ENCODE measurements around the gene SLC26A4. TPM values are rescaled to one million over a fixed set of nuclear protein-coding genes. Genes with fewer than 3 reads are reported as not detected.

The SLC26A4 gene
- total RNA-seq, 1 experiment from 2014 or later: 0.33 TPM

DNA sequence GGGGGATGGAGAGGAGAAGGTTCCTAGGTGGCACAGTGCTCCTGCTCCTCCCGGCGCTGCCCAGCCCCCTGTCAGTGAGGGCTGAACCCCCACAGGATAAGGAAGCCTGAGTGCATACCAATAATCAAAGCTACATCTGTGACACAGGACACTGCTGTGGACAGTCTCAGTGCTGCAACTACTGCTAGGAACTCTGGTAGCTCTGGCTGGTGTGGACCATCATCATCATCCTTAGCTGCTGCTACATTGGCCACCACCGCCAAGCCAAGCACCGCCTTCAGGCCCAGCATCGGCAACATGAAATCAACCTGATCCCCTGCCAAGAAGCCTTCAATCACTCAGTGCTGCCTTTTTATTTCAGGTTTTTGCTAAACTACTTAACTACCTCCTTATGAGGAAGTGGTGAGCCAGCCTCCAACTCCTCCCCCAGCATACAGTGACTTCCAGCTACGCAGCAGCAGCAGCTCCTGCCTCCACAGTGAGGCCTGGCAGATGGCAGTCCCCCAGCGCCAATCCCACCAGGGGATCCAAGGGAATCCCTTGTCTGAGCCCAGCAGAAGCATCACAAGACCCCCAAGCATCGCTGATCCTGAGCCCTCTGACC lies 32.1 kb upstream of the SLC26A4 start:
- H3K56ac ChIP-seq (ENCODE audit: insufficient read length, low read depth, low read length): no peak overlapping the region
- H4K8ac ChIP-seq (replicated peaks; ENCODE audit: insufficient read length, low read depth, low read length): no peak overlapping the region
- no CpG with 5 or more reads among the region's 8 CpGs for WGBS (ENCODE audit: extremely low coverage, insufficient read length, low lambda C conversion rate)
- H3K23me2 ChIP-seq (ENCODE audit: insufficient read length, low read depth, low read length, poor library complexity, severe bottlenecking): no peaks in the 10 kb centered on the region
- Mint-ChIP-seq H3K36me3 (ENCODE audit: insufficient read depth in 1 of 3, low read depth in 3 of 3) (no peaks in the 10 kb centered on the region; a peak in 1 of 7 replicates), H3K27me3 (ENCODE audit: low read depth) (no peaks in the 10 kb centered on the region; the same call in none of the 2 replicates), H3K4me1 (peaks cover 19% of the 10 kb centered on the region in 2 experiments), H3K9me3 (peaks cover 0 to 4% of the 10 kb centered on the region in 2 experiments; a peak in 1 of 5 replicates), H3K27ac (no peak overlapping the region), H3K4me3 (no peak overlapping the region)
- no peak for DNase-seq
- no peak overlapping the region for H4K5ac ChIP-seq (ENCODE audit: insufficient read length, low read depth, low read length)
- no peaks in the 10 kb centered on the region for H4K20me1 ChIP-seq (ENCODE audit: control insufficient read depth, insufficient read depth, insufficient read length)
- H2BK5ac ChIP-seq (ENCODE audit: insufficient read length, low read length): no peak overlapping the region
- H2BK120ac ChIP-seq (ENCODE audit: low read depth, low read length, poor library complexity, severe bottlenecking): no peak overlapping the region
- peaks cover 4% of the 10 kb centered on the region; the same call in 1 of the 2 replicates for H3K4me1 ChIP-seq (ENCODE audit: insufficient read depth, low read length)
- H3K79me1 ChIP-seq (ENCODE audit: insufficient read depth, low read depth, low read length, poor library complexity, severe bottlenecking): no peaks in the 10 kb centered on the region
- H3K4me2 ChIP-seq (ENCODE audit: insufficient read depth, insufficient read length, low read length): no peak overlapping the region
- no peak overlapping the region for H3K4ac ChIP-seq (ENCODE audit: low read depth, low read length)
- H3K18ac ChIP-seq (ENCODE audit: insufficient read length, low read depth, low read length): no peak overlapping the region
- no peak overlapping the region for H2AK5ac ChIP-seq (ENCODE audit: insufficient read length, low read length)
- H3T11ph ChIP-seq (ENCODE audit: low read length): no peak overlapping the region
- H2BK12ac ChIP-seq (ENCODE audit: insufficient read length, low read depth, low read length): no peak overlapping the region
- H2BK20ac ChIP-seq (ENCODE audit: low read depth, low read length, poor library complexity, severe bottlenecking): no peak overlapping the region
- H3K9me3 ChIP-seq (ENCODE audit: control insufficient read depth, low read depth, low read length): no peaks in the 10 kb centered on the region
- H2BK15ac ChIP-seq (ENCODE audit: low read depth, low read length): no peak overlapping the region
- H3K9ac ChIP-seq (ENCODE audit: extremely low read depth, insufficient read length, low read length): no peak overlapping the region
- H3K79me2 ChIP-seq (ENCODE audit: insufficient read depth, low read length): no peaks in the 10 kb centered on the region
- H3K27ac ChIP-seq (ENCODE audit: insufficient read length, low read depth, low read length): no peak overlapping the region
- no peak overlapping the region; the same call in 1 of the 2 replicates for H3K14ac ChIP-seq (ENCODE audit: insufficient read depth, low read length)
- H4K91ac ChIP-seq (ENCODE audit: insufficient read length, low read depth, low read length): no peak overlapping the region
- no peak overlapping the region for H3K23ac ChIP-seq (ENCODE audit: insufficient read length, low read depth, low read length)
- no peak overlapping the region for H2AFZ ChIP-seq (ENCODE audit: low read length)
- H3K27me3 ChIP-seq (ENCODE audit: insufficient read depth, low read length): no peaks in the 10 kb centered on the region
- TF ChIP-seq CTCF (conservative IDR thresholded peaks at IDR 0.05): no peak

Data from H9 (cell line).